ENCODE results near the gene HS6ST3. TPM values are rescaled to one million over a fixed set of nuclear protein-coding genes. Genes with fewer than 3 reads are reported as not detected.

Gene HS6ST3
- total and polyA plus RNA-seq, 2 donors (not counting 1 experiment from before 2014, with no cell fraction given) = not detected

GRCh38 chr13:96181911-96182310 is 92.0 kb downstream of the HS6ST3 start:
- H2AFZ ChIP-seq (ENCODE audit: low read length) = no peak overlapping the region
- no peak for TF ChIP-seq CTCF (conservative IDR thresholded peaks at IDR 0.05 in 1 of 2, IDR thresholded peaks at IDR 0.05 in 1 of 2; ENCODE audit: low read depth in 1 of 2, low read length in 2 of 2)
- no peak for TF ChIP-seq EZH2 (IDR thresholded peaks at IDR 0.05; ENCODE audit: low read length, missing control alignments)
- H3K4me2 ChIP-seq (ENCODE audit: extremely low read depth, insufficient read depth, low read length) = no peak overlapping the region
- no peak for DNase-seq (ENCODE audit: low read depth in 2 of 2)
- H3K9ac ChIP-seq (ENCODE audit: insufficient read depth, low read length) = no peak overlapping the region
- H3K4me3 ChIP-seq (replicated peaks in 1 of 4; ENCODE audit: control extremely low read depth in 1 of 4, insufficient read depth in 1 of 4, low read depth in 3 of 4, low read length in 4 of 4) = no peak overlapping the region
- no peak overlapping the region for H3K27ac ChIP-seq (ENCODE audit: insufficient read depth, low read length)
- H3K79me2 ChIP-seq (ENCODE audit: control insufficient read depth, insufficient read depth, low read length) = no peaks in the 10 kb centered on the region
- no peaks in the 10 kb centered on the region for H3K27me3 ChIP-seq (ENCODE audit: control insufficient read depth, insufficient read depth, low read length)
- no peaks in the 10 kb centered on the region for H3K36me3 ChIP-seq (ENCODE audit: control insufficient read depth, insufficient read depth, low read length)
- no peaks in the 10 kb centered on the region for H4K20me1 ChIP-seq (ENCODE audit: control insufficient read depth, extremely low read depth, insufficient read depth, low read length)
- H3K9me3 ChIP-seq (ENCODE audit: control insufficient read depth, insufficient read depth, low read depth, low read length) = no peaks in the 10 kb centered on the region
- no peaks in the 10 kb centered on the region for H3K4me1 ChIP-seq (ENCODE audit: control insufficient read depth, extremely low read depth, insufficient read depth, low read length)

- H3K4me2 ChIP-seq (ENCODE audit: extremely low read depth, insufficient read depth, low read length) = no peak overlapping the region
- no peaks in the 10 kb centered on the region for H3K9me3 ChIP-seq (ENCODE audit: control insufficient read depth, insufficient read depth, low read depth, low read length)
- H2AFZ ChIP-seq (ENCODE audit: low read length) = no peak overlapping the region
- H3K36me3 ChIP-seq (ENCODE audit: control insufficient read depth, insufficient read depth, low read length) = no peaks in the 10 kb centered on the region
- H4K20me1 ChIP-seq (ENCODE audit: control insufficient read depth, extremely low read depth, insufficient read depth, low read length) = no peaks in the 10 kb centered on the region
- H3K27me3 ChIP-seq (ENCODE audit: control insufficient read depth, insufficient read depth, low read length) = no peaks in the 10 kb centered on the region
- no peaks in the 10 kb centered on the region for H3K79me2 ChIP-seq (ENCODE audit: control insufficient read depth, insufficient read depth, low read length)
- H3K4me1 ChIP-seq (ENCODE audit: control insufficient read depth, extremely low read depth, insufficient read depth, low read length) = no peaks in the 10 kb centered on the region
- H3K4me3 ChIP-seq (replicated peaks in 1 of 4; ENCODE audit: control extremely low read depth in 1 of 4, insufficient read depth in 1 of 4, low read depth in 3 of 4, low read length in 4 of 4) = no peak overlapping the region
- H3K27ac ChIP-seq (ENCODE audit: insufficient read depth, low read length) = no peak overlapping the region
- H3K9ac ChIP-seq (ENCODE audit: insufficient read depth, low read length) = no peak overlapping the region
- TF ChIP-seq EZH2 (IDR thresholded peaks at IDR 0.05; ENCODE audit: low read length, missing control alignments) = no peak
- TF ChIP-seq CTCF (conservative IDR thresholded peaks at IDR 0.05 in 1 of 2, IDR thresholded peaks at IDR 0.05 in 1 of 2; ENCODE audit: low read depth in 1 of 2, low read length in 2 of 2) = no peak
- DNase-seq (ENCODE audit: low read depth in 2 of 2) = no peak
Observed at GRCh38 chr13:96185818-96186217, 95.9 kb downstream of the HS6ST3 start.

GRCh38 chr13:96191367-96191766 is 101.5 kb downstream of the HS6ST3 start:
- Histone ChIP-seq H3K4me1 (ENCODE audit: control insufficient read depth, extremely low read depth, insufficient read depth, low read length) (no peaks in the 10 kb centered on the region), H3K9me3 (ENCODE audit: control insufficient read depth, insufficient read depth, low read depth, low read length) (no peaks in the 10 kb centered on the region), H3K27me3 (ENCODE audit: control insufficient read depth, insufficient read depth, low read length) (no peaks in the 10 kb centered on the region), H3K4me3 (replicated peaks in 1 of 4; ENCODE audit: control extremely low read depth in 1 of 4, insufficient read depth in 1 of 4, low read depth in 3 of 4, low read length in 4 of 4) (no peak overlapping the region), H3K4me2 (ENCODE audit: extremely low read depth, insufficient read depth, low read length) (no peak overlapping the region), H3K36me3 (ENCODE audit: control insufficient read depth, insufficient read depth, low read length) (no peaks in the 10 kb centered on the region), H4K20me1 (ENCODE audit: control insufficient read depth, extremely low read depth, insufficient read depth, low read length) (no peaks in the 10 kb centered on the region), H3K79me2 (ENCODE audit: control insufficient read depth, insufficient read depth, low read length) (no peaks in the 10 kb centered on the region), H2AFZ (ENCODE audit: low read length) (no peak overlapping the region), H3K27ac (ENCODE audit: insufficient read depth, low read length) (no peak overlapping the region), H3K9ac (ENCODE audit: insufficient read depth, low read length) (no peak overlapping the region)
- no peak for TF ChIP-seq EZH2 (IDR thresholded peaks at IDR 0.05; ENCODE audit: low read length, missing control alignments)
- TF ChIP-seq CTCF (conservative IDR thresholded peaks at IDR 0.05 in 1 of 2, IDR thresholded peaks at IDR 0.05 in 1 of 2; ENCODE audit: low read depth in 1 of 2, low read length in 2 of 2) = no peak
- no peak for DNase-seq (ENCODE audit: low read depth in 2 of 2)
